Aorta (tissue), 5 donors: ENCODE measurements around the gene BICC1. TPM values are rescaled to one million over a fixed set of nuclear protein-coding genes. Genes with fewer than 3 reads are reported as not detected.

Experiments used
- ATAC-seq: fragments of 200-7000 bp; cut with Tn5 transposase; one replicate; pipeline ENCODE4 v1.9.1; 2022; ENCODE audit warnings: moderate library complexity; ENCODE audit not compliant: low FRiP score
- DNase-seq, 2 donors: peaks; one replicate each; pipeline ENCODE4 v3.0.0-alpha.2; 2020
- H3K27ac ChIP-seq, 2 donors: one replicate each; pipeline ENCODE4 v1.5.1; 2013; ENCODE audit warnings: low read length in 2 of 2, mild to moderate bottlenecking in 2 of 2, moderate library complexity in 2 of 2, control low read depth in 1 of 2, inconsistent platforms in 1 of 2, low read depth in 1 of 2
- H3K27me3 ChIP-seq, 2 donors: one replicate each; pipeline ENCODE4 v1.6.1; 2013; ENCODE audit warnings: control low read depth in 1 of 2, low read length in 1 of 2, mild to moderate bottlenecking in 1 of 2, moderate library complexity in 1 of 2; ENCODE audit not compliant: insufficient read depth in 2 of 2, control insufficient read depth in 1 of 2
- H3K36me3 ChIP-seq, 2 donors: one replicate each; pipeline ENCODE4 v1.6.1; 2013; ENCODE audit warnings: control low read depth in 1 of 2, low read length in 1 of 2, mild to moderate bottlenecking in 1 of 2; ENCODE audit not compliant: insufficient read depth in 2 of 2, control insufficient read depth in 1 of 2
- H3K4me1 ChIP-seq, 2 donors: one replicate each; pipeline ENCODE4 v1.6.1; 2013; ENCODE audit warnings: low read length in 2 of 2, control low read depth in 1 of 2, mild to moderate bottlenecking in 1 of 2, moderate library complexity in 1 of 2; ENCODE audit not compliant: insufficient read depth in 2 of 2, control insufficient read depth in 1 of 2
- H3K4me3 ChIP-seq, 2 donors: one replicate each; pipeline ENCODE4 v1.5.1; 2013; ENCODE audit warnings: low read length in 2 of 2, control low read depth in 1 of 2, mild to moderate bottlenecking in 1 of 2
- H3K9me3 ChIP-seq: one replicate; pipeline ENCODE4 v1.6.1; 2013; ENCODE audit warnings: mild to moderate bottlenecking, low read length; ENCODE audit not compliant: control insufficient read depth
- WGBS, 2 donors: extraction: QIAGEN DNeasy Blood & Tissue Kit; methylation state at CpG; one replicate each; pipeline ENCODE4 v1.1.7; 2013; 5-methylcytosine and 5-hydroxymethylcytosine counted together
- intact Hi-C, 2 donors: fragments of 100-400 bp; cut with DNase I; formaldehyde crosslinking; loops; one replicate each; pipeline versions ENCODE4 v1.14.2 to v1.15.0; 2022
- polyA plus RNA-seq, 2 donors: library from polyadenylated mRNA; stranded (reverse); fragments of 200-250 nt; gene quantifications; one replicate each; pipeline ENCODE4 v1.2.3, GENCODE V29; 2013
- total RNA-seq, 2 donors: library from RNA; stranded (reverse); fragmentation: NEBNext Ultra II Directional; extraction: Animal tissue kit (Norgen Biotek cat#: 25700); gene quantifications; one replicate each; pipeline ENCODE4 v1.2.1, GENCODE V29; 2021
- donor health status: healthy with polysubstance abuse.
- donor health status: Bipolar disorder and iron deficiency.
- donor health status: DM: no; HTN: no; CAD: no.
- donor health status: DM: no; HTN: no; CAD: no.
- donor health status: DM: yes; HTN: yes; CAD: no.

BICC1 gene
- total and polyA plus RNA-seq, 4 donors, result 3.8 to 46.8 (median 13.9) TPM

DNA sequence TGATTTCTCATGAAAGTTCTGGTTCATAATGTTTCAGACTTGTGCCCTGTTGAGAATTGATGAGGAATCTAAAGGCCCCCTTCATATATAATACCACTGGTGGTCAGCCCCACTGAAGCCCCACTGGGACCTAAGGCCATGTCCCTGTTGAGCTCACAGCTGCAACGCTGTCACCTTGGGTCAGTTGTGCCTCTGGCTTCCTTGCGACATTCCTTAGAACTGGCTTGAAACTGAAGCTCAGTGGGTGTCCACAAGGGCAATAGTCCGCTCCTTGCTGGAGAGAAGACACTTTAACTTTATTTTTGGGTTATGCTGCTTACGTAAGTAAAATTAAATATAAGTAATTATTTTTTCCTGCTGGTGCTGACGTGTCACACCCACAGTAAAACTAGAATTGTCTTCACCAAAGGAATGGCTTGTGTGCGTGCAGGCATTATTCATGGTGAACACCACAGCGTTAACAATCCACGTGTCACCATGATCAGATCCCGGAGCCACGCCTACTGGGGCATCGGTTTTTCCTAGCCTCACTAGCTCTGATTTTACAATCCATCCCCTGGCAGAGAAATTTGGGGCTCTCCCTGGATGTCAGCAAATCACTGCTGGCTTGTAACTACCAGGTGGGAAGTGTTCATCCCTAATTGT, 66.5 kb downstream of the BICC1 start:
- Histone ChIP-seq H3K27me3 (no peaks in the 10 kb centered on the region), H3K36me3 (no peaks in the 10 kb centered on the region), H3K9me3 (no peaks in the 10 kb centered on the region), H3K4me1 (peaks cover 5 to 6% of the 10 kb centered on the region in 2 donors), H3K4me3 (no peak overlapping the region), H3K27ac (peak overlapping the region in 1 of 2 donors; percentile 17)
- 93 to 94% methylated on average over 11 of the region's 11 CpGs for WGBS, 2 donors
- DNase-seq, result no peak
- no peak for ATAC-seq
- intact Hi-C loops, result no loop called here

DNA sequence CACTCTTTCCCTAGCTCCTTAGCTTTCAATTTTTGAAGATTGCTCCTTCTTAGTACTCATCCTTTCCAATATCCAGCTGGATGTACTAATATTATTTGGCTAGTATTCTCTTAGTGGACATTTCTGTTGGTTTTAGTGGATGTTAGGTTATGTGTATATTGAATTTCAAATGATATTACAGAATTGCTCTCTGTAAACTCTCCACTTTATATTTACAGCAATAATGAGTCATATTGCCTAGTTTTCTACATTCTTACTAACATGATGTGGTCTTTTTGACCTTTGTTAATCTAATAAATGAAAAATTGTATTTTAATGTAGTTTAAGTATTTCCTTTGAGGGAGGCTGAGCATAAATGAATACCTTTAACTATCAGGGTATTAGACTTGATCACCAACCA, 69.4 kb downstream of the BICC1 start:
- Histone ChIP-seq H3K27me3 (no peaks in the 10 kb centered on the region), H3K4me1 (peaks cover 5 to 6% of the 10 kb centered on the region in 2 donors), H3K27ac (no peak overlapping the region), H3K36me3 (no peaks in the 10 kb centered on the region), H3K9me3 (no peaks in the 10 kb centered on the region), H3K4me3 (no peak overlapping the region)
- intact Hi-C loops, result no loop called here
- DNase-seq, result no peak
- no peak for ATAC-seq

DNA sequence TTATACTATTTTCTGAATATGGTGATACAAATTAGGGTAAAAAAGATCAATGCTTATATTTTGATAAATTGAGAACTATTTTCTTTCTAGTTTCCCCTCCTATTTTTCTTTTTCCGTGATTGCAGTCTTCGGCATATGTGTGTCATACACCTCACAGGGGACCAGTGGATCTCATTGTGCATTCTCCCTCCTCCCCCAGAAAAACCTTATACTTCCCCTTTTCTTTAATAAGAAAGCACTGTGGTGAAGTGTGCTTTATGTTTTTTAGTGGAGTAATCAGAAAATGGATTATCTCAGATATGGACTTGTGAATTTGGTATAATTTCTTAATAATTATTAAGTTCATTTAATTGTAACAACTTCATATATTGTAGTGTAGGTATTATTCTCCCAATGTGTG, 72.8 kb downstream of the BICC1 start:
- Histone ChIP-seq H3K4me3 (no peak overlapping the region), H3K4me1 (no peaks in the 10 kb centered on the region), H3K9me3 (no peaks in the 10 kb centered on the region), H3K36me3 (no peaks in the 10 kb centered on the region), H3K27ac (no peak overlapping the region), H3K27me3 (no peaks in the 10 kb centered on the region)
- intact Hi-C loops, result no loop called here
- DNase-seq (no peak), ATAC-seq (no peak)
- 94 to 95% methylated on average over 2 of the region's 2 CpGs for WGBS, 2 donors

DNA sequence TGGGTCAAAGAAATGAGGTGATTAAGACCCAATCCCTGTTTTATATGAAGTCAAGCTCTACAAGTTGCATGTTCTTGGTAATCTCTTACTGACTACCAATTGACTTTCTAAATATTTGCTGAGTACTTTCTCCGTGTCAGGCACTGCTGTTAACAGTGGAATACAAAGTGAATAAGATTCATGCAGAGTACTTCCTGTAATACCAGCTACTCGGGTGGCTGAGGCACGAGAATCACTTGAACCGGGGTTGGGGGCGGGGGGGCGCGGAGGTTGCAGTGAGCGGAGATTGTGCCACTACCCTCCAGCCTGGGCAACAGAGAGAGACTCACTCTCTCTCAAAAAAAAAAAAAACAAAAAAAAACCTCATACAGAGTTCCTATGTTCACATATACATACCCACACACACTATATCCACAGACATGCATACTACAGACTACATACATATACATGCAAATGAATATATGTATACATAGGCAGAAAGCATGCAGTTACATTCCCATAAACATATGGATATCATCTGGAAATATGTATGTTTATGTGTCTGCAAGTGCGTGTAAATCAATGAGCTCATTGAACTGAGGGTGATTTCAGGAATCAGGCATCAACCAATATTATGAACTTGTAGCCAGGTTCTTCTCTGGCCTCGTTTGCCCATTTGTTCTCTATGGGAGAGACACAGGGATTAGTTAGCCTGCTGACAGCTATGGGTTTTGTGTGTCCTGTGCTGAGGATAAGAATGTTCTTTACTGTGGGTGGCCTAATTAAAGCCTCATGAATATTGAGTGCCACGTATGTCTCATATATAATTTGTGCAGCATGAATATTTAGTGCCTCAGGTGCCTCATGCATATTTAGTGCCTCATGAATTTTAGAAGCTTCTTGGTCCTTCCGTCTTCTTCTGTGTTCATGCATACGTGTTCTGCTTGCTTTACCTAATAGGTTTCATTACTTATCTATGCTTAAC, 73.9 kb downstream of the BICC1 start:
- DNase-seq (no peak), ATAC-seq (no peak)
- Histone ChIP-seq H3K27ac (no peak overlapping the region), H3K4me3 (no peak overlapping the region), H3K4me1 (peaks cover 2 to 5% of the 10 kb centered on the region in 2 donors), H3K9me3 (no peaks in the 10 kb centered on the region), H3K27me3 (no peaks in the 10 kb centered on the region), H3K36me3 (no peaks in the 10 kb centered on the region)
- WGBS, 2 donors, result 89 to 90% methylated on average over 13 of the region's 13 CpGs
- intact Hi-C loops, result no loop called here

DNA sequence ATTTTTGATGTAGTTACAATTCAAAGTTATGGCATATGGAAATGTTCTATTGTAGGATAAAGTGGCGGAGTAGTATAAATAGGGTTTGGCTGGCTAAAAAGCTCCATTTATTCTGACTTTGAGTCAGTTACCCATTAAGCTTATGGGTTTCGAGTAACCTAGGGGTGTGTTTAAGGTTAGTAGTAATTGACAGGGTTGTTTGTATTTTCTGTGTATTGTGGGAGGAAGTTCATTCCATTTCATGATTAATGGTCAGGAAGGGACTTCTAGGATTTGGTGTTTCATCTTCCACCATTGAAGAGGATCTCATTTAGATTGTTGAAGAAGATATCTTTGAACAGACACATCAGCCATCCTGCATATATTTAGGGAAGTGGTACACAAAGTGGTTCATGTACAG, 75.0 kb downstream of the BICC1 start:
- no peaks in the 10 kb centered on the region for H3K36me3 ChIP-seq
- intact Hi-C loops, result no loop called here
- whole genome bisulfite sequencing, 2 donors, result 98 to 99% methylated on average over 2 of the region's 2 CpGs

DNA sequence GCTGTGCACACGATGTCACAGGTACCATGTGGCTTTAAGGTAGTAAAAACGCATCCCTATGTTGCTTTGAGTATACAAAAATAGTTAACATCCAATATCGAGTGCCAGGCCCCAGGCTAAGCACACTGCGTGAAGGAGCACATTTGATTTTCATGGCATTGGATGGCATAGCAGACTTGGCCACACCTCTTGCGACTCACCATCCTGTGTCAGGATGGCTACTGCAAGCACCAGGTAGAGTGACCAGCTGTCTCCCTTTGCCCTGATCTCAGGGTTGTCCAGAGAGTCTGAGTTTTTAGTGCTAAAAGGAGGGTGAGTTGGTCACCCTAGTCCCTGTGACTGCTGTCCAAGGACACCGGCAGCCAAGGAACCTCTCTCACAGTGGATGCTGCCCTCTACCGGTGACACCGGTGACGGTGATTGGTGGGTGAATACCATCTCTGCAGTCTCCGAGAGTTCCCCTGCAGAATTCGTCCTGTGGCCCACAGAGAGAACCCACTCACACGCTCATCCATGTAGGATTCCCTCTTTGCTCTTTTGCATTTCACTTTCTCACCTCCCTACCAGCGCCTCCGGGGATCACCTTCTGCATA, 76.1 kb downstream of the BICC1 start:
- WGBS, 2 donors, result 80 to 84% methylated on average over 14 of the region's 14 CpGs
- DNase-seq, result no peak
- Histone ChIP-seq H3K27ac (no peak overlapping the region), H3K27me3 (no peaks in the 10 kb centered on the region), H3K9me3 (no peaks in the 10 kb centered on the region), H3K36me3 (no peaks in the 10 kb centered on the region), H3K4me3 (no peak overlapping the region), H3K4me1 (peaks cover 2 to 5% of the 10 kb centered on the region in 2 donors)
- ATAC-seq, result peak; percentile 19
- intact Hi-C loops, result no loop called here

More for the DNA sequence above, 75.0 kb downstream of the BICC1 start:
- DNase-seq (no peak), ATAC-seq (no peak)
- H3K9me3 ChIP-seq, result no peaks in the 10 kb centered on the region
- H3K27me3 ChIP-seq, result no peaks in the 10 kb centered on the region
- H3K4me1 ChIP-seq, result peaks cover 2 to 5% of the 10 kb centered on the region in 2 donors
- no peak overlapping the region for H3K27ac ChIP-seq
- H3K4me3 ChIP-seq, result no peak overlapping the region

DNA sequence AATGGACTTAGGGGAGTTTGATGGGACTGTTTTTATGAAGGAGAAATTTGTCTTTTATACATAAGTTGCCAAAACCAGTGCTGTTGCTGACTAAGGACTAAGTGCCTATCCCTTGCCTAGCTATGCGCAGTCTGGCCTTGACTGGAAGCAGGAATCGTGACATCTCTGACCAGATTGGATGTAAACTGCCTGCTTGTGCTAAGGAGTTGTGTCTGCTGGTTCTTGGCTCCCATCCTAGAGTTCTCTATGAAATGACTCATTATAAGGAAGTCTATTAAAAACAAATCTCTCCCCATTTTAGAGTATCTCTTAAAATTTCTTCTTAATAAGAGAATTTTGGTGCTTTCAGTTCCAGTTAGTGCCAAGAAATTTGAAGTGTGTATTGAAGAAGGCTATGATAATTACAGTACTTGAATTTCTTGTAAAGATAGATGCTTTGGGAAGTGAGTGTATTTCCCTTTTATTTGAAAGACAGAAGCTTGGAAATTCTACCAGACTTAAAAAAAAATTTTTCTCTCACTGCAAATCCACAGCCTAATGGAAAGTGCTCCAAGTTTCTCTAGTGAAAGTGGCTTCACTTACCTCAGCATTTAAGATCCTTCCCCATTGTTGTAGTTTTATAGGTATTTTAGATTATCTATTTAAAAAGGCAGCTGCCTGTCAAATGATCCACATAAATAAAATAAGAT, 77.6 kb downstream of the BICC1 start:
- Histone ChIP-seq H3K36me3 (no peaks in the 10 kb centered on the region), H3K27ac (peak overlapping the region in 1 of 2 donors; percentile 62), H3K4me1 (peaks cover 2 to 5% of the 10 kb centered on the region in 2 donors), H3K27me3 (no peaks in the 10 kb centered on the region), H3K4me3 (no peak overlapping the region), H3K9me3 (no peaks in the 10 kb centered on the region)
- WGBS, 2 donors, result 11 to 18% methylated on average over 2 of the region's 2 CpGs
- DNase-seq (peak in 1 of 2 donors; percentile 59), ATAC-seq (peak; percentile 76)
- intact Hi-C loops, result no loop called here

DNA sequence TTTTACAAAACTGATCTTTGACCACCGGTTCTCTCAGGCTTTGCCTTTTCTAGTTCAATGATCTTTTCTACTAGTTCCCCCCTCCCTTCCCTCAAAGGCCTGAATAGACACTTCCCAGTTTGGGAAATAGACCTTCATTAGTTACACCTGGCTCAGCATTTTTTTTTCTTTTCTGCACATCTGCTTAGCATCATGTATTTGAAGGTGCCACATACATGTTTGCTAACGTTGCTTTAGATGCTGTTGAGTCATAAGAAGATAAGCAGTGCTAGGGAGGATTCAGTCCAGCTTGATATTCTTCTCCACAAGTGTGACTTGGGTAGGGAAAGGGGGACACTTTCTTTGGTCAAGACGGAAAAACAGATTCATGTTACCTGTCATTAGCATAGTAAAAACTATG, 78.3 kb downstream of the BICC1 start:
- H3K4me3 ChIP-seq, result no peak overlapping the region
- H3K36me3 ChIP-seq, result no peaks in the 10 kb centered on the region
- ATAC-seq, result no peak
- H3K9me3 ChIP-seq, result no peaks in the 10 kb centered on the region
- H3K27ac ChIP-seq, result no peak overlapping the region
- WGBS, 2 donors, result 53 to 62% methylated on average over 3 of the region's 3 CpGs
- peaks cover 2 to 5% of the 10 kb centered on the region in 2 donors for H3K4me1 ChIP-seq
- no peak for DNase-seq
- no peaks in the 10 kb centered on the region for H3K27me3 ChIP-seq
- intact Hi-C loops, result no loop called here
